ENCODE results near the gene GRM7. TPM values are rescaled to one million over a fixed set of nuclear protein-coding genes. Genes with fewer than 3 reads are reported as not detected.

GRM7 gene
- total and polyA plus RNA-seq, 2 donors (not counting 1 experiment from before 2014, with no cell fraction given): not detected

GRCh38 chr3:7388026-7388425 is 527.1 kb downstream of the GRM7 start:
- H4K20me1 ChIP-seq (ENCODE audit: control insufficient read depth, extremely low read depth, insufficient read depth, low read length): no peaks in the 10 kb centered on the region
- no peaks in the 10 kb centered on the region for H3K27me3 ChIP-seq (ENCODE audit: control insufficient read depth, insufficient read depth, low read length)
- no peak overlapping the region for H3K4me3 ChIP-seq (replicated peaks in 1 of 4; ENCODE audit: control extremely low read depth in 1 of 4, insufficient read depth in 1 of 4, low read depth in 3 of 4, low read length in 4 of 4)
- TF ChIP-seq EZH2 (IDR thresholded peaks at IDR 0.05; ENCODE audit: low read length, missing control alignments): no peak
- TF ChIP-seq CTCF (conservative IDR thresholded peaks at IDR 0.05 in 1 of 2, IDR thresholded peaks at IDR 0.05 in 1 of 2; ENCODE audit: low read depth in 1 of 2, low read length in 2 of 2): no peak
- no peak overlapping the region for H3K4me2 ChIP-seq (ENCODE audit: extremely low read depth, insufficient read depth, low read length)
- H3K9ac ChIP-seq (ENCODE audit: insufficient read depth, low read length): no peak overlapping the region
- DNase-seq (ENCODE audit: low read depth in 2 of 2): no peak
- H2AFZ ChIP-seq (ENCODE audit: low read length): no peak overlapping the region
- H3K4me1 ChIP-seq (ENCODE audit: control insufficient read depth, extremely low read depth, insufficient read depth, low read length): no peaks in the 10 kb centered on the region
- no peaks in the 10 kb centered on the region for H3K9me3 ChIP-seq (ENCODE audit: control insufficient read depth, insufficient read depth, low read depth, low read length)
- H3K27ac ChIP-seq (ENCODE audit: insufficient read depth, low read length): no peak overlapping the region
- no peaks in the 10 kb centered on the region for H3K36me3 ChIP-seq (ENCODE audit: control insufficient read depth, insufficient read depth, low read length)
- no peaks in the 10 kb centered on the region for H3K79me2 ChIP-seq (ENCODE audit: control insufficient read depth, insufficient read depth, low read length)

GRCh38 chr3:7392206-7392605 is 531.3 kb downstream of the GRM7 start:
- no peak for DNase-seq (ENCODE audit: low read depth in 2 of 2)

GRCh38 chr3:7393944-7394605 is 533.2 kb downstream of the GRM7 start:
- H3K36me3 ChIP-seq (ENCODE audit: control insufficient read depth, insufficient read depth, low read length): no peaks in the 10 kb centered on the region
- H3K4me1 ChIP-seq (ENCODE audit: control insufficient read depth, extremely low read depth, insufficient read depth, low read length): no peaks in the 10 kb centered on the region
- no peak for DNase-seq (ENCODE audit: low read depth in 2 of 2)
- H3K9ac ChIP-seq (ENCODE audit: insufficient read depth, low read length): no peak overlapping the region
- TF ChIP-seq CTCF (conservative IDR thresholded peaks at IDR 0.05 in 1 of 2, IDR thresholded peaks at IDR 0.05 in 1 of 2; ENCODE audit: low read depth in 1 of 2, low read length in 2 of 2) (no peak), EZH2 (IDR thresholded peaks at IDR 0.05; ENCODE audit: low read length, missing control alignments) (no peak)
- no peak overlapping the region for H3K4me3 ChIP-seq (replicated peaks in 1 of 4; ENCODE audit: control extremely low read depth in 1 of 4, insufficient read depth in 1 of 4, low read depth in 3 of 4, low read length in 4 of 4)
- H3K9me3 ChIP-seq (ENCODE audit: control insufficient read depth, insufficient read depth, low read depth, low read length): no peaks in the 10 kb centered on the region
- no peak overlapping the region for H3K4me2 ChIP-seq (ENCODE audit: extremely low read depth, insufficient read depth, low read length)
- H4K20me1 ChIP-seq (ENCODE audit: control insufficient read depth, extremely low read depth, insufficient read depth, low read length): no peaks in the 10 kb centered on the region
- no peak overlapping the region for H3K27ac ChIP-seq (ENCODE audit: insufficient read depth, low read length)
- no peaks in the 10 kb centered on the region for H3K27me3 ChIP-seq (ENCODE audit: control insufficient read depth, insufficient read depth, low read length)
- no peak overlapping the region for H2AFZ ChIP-seq (ENCODE audit: low read length)
- H3K79me2 ChIP-seq (ENCODE audit: control insufficient read depth, insufficient read depth, low read length): no peaks in the 10 kb centered on the region

More at GRCh38 chr3:7392206-7392605, 531.3 kb downstream of the GRM7 start:
- Histone ChIP-seq H3K4me1 (ENCODE audit: control insufficient read depth, extremely low read depth, insufficient read depth, low read length) (no peaks in the 10 kb centered on the region), H2AFZ (ENCODE audit: low read length) (no peak overlapping the region), H4K20me1 (ENCODE audit: control insufficient read depth, extremely low read depth, insufficient read depth, low read length) (no peaks in the 10 kb centered on the region), H3K4me2 (ENCODE audit: extremely low read depth, insufficient read depth, low read length) (no peak overlapping the region), H3K4me3 (replicated peaks in 1 of 4; ENCODE audit: control extremely low read depth in 1 of 4, insufficient read depth in 1 of 4, low read depth in 3 of 4, low read length in 4 of 4) (no peak overlapping the region), H3K9me3 (ENCODE audit: control insufficient read depth, insufficient read depth, low read depth, low read length) (no peaks in the 10 kb centered on the region), H3K79me2 (ENCODE audit: control insufficient read depth, insufficient read depth, low read length) (no peaks in the 10 kb centered on the region), H3K9ac (ENCODE audit: insufficient read depth, low read length) (no peak overlapping the region), H3K36me3 (ENCODE audit: control insufficient read depth, insufficient read depth, low read length) (no peaks in the 10 kb centered on the region), H3K27ac (ENCODE audit: insufficient read depth, low read length) (no peak overlapping the region), H3K27me3 (ENCODE audit: control insufficient read depth, insufficient read depth, low read length) (no peaks in the 10 kb centered on the region)
- TF ChIP-seq EZH2 (IDR thresholded peaks at IDR 0.05; ENCODE audit: low read length, missing control alignments) (no peak), CTCF (conservative IDR thresholded peaks at IDR 0.05 in 1 of 2, IDR thresholded peaks at IDR 0.05 in 1 of 2; ENCODE audit: low read depth in 1 of 2, low read length in 2 of 2) (no peak)
